CD4-positive, alpha-beta T cell (primary cell): ENCODE measurements around the gene TLCD5. TPM values are rescaled to one million over a fixed set of nuclear protein-coding genes. Genes with fewer than 3 reads are reported as not detected.

Source experiments
- ATAC-seq: fragments of 200-7000 bp; cut with Tn5 transposase; one replicate; pipeline ENCODE4 v1.10.0; 2022; ENCODE audit warnings: mild to moderate bottlenecking; ENCODE audit not compliant: poor library complexity
- CTCF ChIA-PET: fragments of 350-600 bp; sonication (Branson Sonifier 250); formaldehyde crosslinking; loops from one replicate; lab custom pipeline; 2021; ENCODE audit warnings: antibody characterized with exemption, inconsistent platforms; lab: Charles Lee
- POLR2A ChIA-PET: fragments of 350-600 bp; sonication (Branson Sonifier 250); formaldehyde crosslinking; loops from one replicate; lab custom pipeline; 2021; ENCODE audit warnings: antibody characterized with exemption, inconsistent platforms; lab: Charles Lee
- DNase-seq, 14 experiments: peaks; one replicate each; pipeline ENCODE4 v3.0.0-alpha.2; 2013 to 2020; ENCODE audit warnings: mixed read lengths in 2 of 14
- H3K27ac ChIP-seq, 2 donors: one replicate each; pipeline versions ENCODE4 v1.5.1 to v1.7.0; 2013; ENCODE audit warnings: low read length in 2 of 2, low read depth in 1 of 2, mild to moderate bottlenecking in 1 of 2
- H3K27me3 ChIP-seq, 2 experiments: 1 replicate in 1 of 2; 2 replicates in 1 of 2; pipeline versions ENCODE4 v1.6.1 to v1.7.0; 2013; ENCODE audit warnings: low read length in 2 of 2, control low read depth in 1 of 2, mild to moderate bottlenecking in 1 of 2, moderate library complexity in 1 of 2; ENCODE audit not compliant: insufficient read depth in 2 of 2, control insufficient read depth in 1 of 2
- H3K36me3 ChIP-seq: one replicate; pipeline ENCODE4 v1.6.1; 2013; ENCODE audit warnings: low read length, control low read depth; ENCODE audit not compliant: insufficient read depth
- H3K4me1 ChIP-seq: one replicate; pipeline ENCODE4 v1.6.1; 2013; ENCODE audit warnings: low read length, control low read depth; ENCODE audit not compliant: insufficient read depth
- H3K4me3 ChIP-seq: one replicate; pipeline ENCODE4 v1.5.1; 2013; ENCODE audit warnings: mild to moderate bottlenecking, low read length, moderate library complexity
- H3K9me3 ChIP-seq, 2 experiments: 1 replicate in 1 of 2; 2 replicates in 1 of 2; pipeline versions ENCODE4 v1.6.1 to v1.7.0; 2013; ENCODE audit warnings: low read length in 2 of 2, mild to moderate bottlenecking in 2 of 2, control low read depth in 1 of 2, moderate library complexity in 1 of 2; ENCODE audit not compliant: control insufficient read depth in 1 of 2, insufficient read depth in 1 of 2
- H3K27ac Mint-ChIP-seq: one replicate; pipeline ENCODE4 v1.8.0; 2020; ENCODE audit warnings: mixed read lengths
- H3K27me3 Mint-ChIP-seq: one replicate; pipeline ENCODE4 v1.8.0; 2021; ENCODE audit warnings: mixed read lengths
- H3K36me3 Mint-ChIP-seq: one replicate; pipeline ENCODE4 v1.8.0; 2021; ENCODE audit warnings: low read depth, mixed read lengths
- H3K4me1 Mint-ChIP-seq: one replicate; pipeline ENCODE4 v1.8.0; 2021; ENCODE audit warnings: low read depth, mixed read lengths
- H3K4me3 Mint-ChIP-seq: one replicate; pipeline ENCODE4 v1.8.0; 2020; ENCODE audit warnings: mild to moderate bottlenecking, mixed read lengths
- H3K9me3 Mint-ChIP-seq: one replicate; pipeline ENCODE4 v1.8.0; 2020; ENCODE audit warnings: mixed read lengths
- intact Hi-C, 2 experiments: fragments of 100-400 bp; cut with DNase I in 1 of 2; cut with micrococcal nuclease in 1 of 2; formaldehyde crosslinking; loops; one replicate each; pipeline versions ENCODE4 v1.15.1 to v1.9.0; 2023 to 2025; cut with DNase I, micrococcal nuclease
- total RNA-seq, 174 experiments: library from RNA in 2 of 174; stranded (reverse) in 2 of 174; gene quantifications; one replicate each; pipeline ENCODE4 v1.2.3 and lab custom pipeline; 2021 to 2026
- TF ChIP-seq, protein P1 (sequence below): fragments of 200-600 bp; IDR thresholded peaks from one replicate; pipeline ENCODE4 v1.8.0; 2022; ENCODE audit warnings: antibody characterized with exemption, mild to moderate bottlenecking

TLCD5 gene
- total RNA-seq, 2 experiments from 2014 or later = not detected

DNA sequence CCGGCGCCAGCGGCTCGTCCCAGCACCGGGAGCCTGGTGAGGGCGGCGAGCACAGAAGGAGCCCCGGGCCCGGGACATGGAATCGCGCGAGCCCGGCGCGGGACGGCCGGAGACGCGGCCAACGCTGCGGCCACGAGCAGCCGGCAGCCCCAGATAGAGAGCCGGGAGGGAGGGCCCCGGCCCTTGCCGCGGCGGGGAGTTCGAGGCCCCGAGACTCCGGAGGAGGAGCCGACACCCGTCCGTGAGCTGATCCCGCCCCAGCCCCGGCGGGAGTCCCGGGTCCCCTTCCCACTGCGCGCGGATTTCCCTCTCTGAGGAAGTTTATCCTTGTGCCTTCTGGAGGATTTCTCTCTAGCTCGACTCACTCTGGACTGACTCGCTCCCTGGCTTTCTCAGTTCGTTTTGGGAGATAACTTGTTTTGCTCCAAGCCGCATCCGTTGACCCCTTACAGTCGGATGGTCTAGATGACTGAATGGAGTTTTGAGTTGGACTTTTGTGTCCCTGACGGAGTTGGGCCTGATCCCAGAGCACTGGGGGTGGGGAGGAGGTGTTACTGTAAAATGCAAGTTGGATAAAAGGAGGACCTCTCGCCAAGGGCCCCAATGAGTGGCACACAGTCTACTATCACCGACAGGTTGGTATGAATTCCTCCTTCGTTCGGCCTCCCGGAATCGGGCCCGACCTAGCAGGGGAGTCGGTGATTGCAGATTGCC, 11.7 kb downstream of the TLCD5 start:
- ChIA-PET CTCF (no interaction called here), POLR2A (interaction anchor here (1.3 kb wide), 1 partner anchor 348 kb away, joined by 3 read pairs; no protein-coding TSS in a partner anchor)
- intact Hi-C loops = loop anchor here in 1 of 2 experiments (10.0 kb wide), 1 partner anchor 478 kb away; no protein-coding TSS in a partner anchor
- Histone ChIP-seq H3K4me1 (peaks cover 26% of the 10 kb centered on the region), H3K27me3 (peaks cover 26 to 53% of the 10 kb centered on the region in 2 experiments), H3K36me3 (no peaks in the 10 kb centered on the region), H3K27ac (no peak overlapping the region), H3K4me3 (peak overlapping the region; percentile 77), H3K9me3 (peaks cover 0 to 4% of the 10 kb centered on the region in 2 experiments)
- Mint-ChIP-seq H3K9me3 (no peaks in the 10 kb centered on the region), H3K4me3 (peak overlapping the region; percentile 89), H3K27ac (no peak overlapping the region), H3K4me1 (peaks cover 30% of the 10 kb centered on the region), H3K27me3 (peaks cover 68% of the 10 kb centered on the region), H3K36me3 (no peaks in the 10 kb centered on the region)
- peak; percentile 19 for ATAC-seq
- TF ChIP-seq, protein P1, sequence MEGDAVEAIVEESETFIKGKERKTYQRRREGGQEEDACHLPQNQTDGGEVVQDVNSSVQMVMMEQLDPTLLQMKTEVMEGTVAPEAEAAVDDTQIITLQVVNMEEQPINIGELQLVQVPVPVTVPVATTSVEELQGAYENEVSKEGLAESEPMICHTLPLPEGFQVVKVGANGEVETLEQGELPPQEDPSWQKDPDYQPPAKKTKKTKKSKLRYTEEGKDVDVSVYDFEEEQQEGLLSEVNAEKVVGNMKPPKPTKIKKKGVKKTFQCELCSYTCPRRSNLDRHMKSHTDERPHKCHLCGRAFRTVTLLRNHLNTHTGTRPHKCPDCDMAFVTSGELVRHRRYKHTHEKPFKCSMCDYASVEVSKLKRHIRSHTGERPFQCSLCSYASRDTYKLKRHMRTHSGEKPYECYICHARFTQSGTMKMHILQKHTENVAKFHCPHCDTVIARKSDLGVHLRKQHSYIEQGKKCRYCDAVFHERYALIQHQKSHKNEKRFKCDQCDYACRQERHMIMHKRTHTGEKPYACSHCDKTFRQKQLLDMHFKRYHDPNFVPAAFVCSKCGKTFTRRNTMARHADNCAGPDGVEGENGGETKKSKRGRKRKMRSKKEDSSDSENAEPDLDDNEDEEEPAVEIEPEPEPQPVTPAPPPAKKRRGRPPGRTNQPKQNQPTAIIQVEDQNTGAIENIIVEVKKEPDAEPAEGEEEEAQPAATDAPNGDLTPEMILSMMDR = no peak
- peak in 8 of 14 experiments; percentile 6 to 46 (median 30) for DNase-seq

DNA sequence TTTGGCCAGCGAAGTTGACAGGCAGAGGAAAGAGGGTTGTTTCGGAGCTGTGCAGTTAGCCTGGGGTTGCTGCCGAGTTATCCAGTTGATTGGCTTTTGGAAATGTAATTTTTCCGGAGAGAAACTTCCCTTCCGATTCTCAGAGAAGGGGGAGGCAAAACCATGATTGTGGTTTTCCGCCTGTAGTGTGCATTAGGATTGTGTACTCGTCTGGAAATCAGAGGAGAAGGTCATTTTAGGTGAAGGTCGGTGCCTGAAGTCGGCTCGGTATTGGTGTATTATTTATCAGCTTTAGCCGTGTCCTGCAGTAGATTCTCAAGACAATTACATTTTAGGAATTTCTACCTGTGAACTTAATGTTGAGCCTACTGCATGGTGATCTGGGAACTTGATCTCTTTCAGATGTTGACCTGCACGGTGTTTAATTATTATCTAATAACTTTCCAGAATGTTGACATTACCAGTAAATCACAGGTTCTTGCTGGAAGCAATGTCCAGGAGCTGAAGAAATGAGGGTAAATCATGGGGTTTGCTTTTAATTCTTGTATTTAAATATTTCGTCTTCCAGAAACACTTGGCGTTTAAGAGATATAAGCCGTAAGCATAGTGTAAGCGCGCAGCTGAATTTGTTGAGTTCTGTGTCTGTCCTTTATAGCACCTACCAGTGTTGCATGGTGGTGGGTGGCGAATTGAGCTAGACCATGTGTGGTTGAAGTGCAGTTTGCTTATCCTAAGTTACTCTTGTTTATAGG, 12.4 kb downstream of the TLCD5 start:
- H3K27me3 ChIP-seq = peaks cover 31 to 58% of the 10 kb centered on the region in 2 experiments
- H3K9me3 Mint-ChIP-seq = no peaks in the 10 kb centered on the region
- no peak for DNase-seq
- peaks cover under 1 to 4% of the 10 kb centered on the region in 2 experiments for H3K9me3 ChIP-seq
- peaks cover 73% of the 10 kb centered on the region for H3K27me3 Mint-ChIP-seq
- ChIA-PET POLR2A (no interaction called here), CTCF (interaction anchor here (1.0 kb wide), 1 partner anchor 34 kb away, joined by 3 read pairs; no protein-coding TSS in a partner anchor)
- no peaks in the 10 kb centered on the region for H3K36me3 Mint-ChIP-seq
- peaks cover 26% of the 10 kb centered on the region for H3K4me1 ChIP-seq
- H3K4me1 Mint-ChIP-seq = peaks cover 30% of the 10 kb centered on the region
- no peak overlapping the region for H3K27ac Mint-ChIP-seq
- ATAC-seq = no peak
- peak overlapping the region; percentile 89 for H3K4me3 Mint-ChIP-seq
- TF ChIP-seq, protein P1 = no peak
- no peak overlapping the region for H3K27ac ChIP-seq
- peak overlapping the region; percentile 77 for H3K4me3 ChIP-seq
- intact Hi-C loops = loop anchor here in 1 of 2 experiments (10.0 kb wide), 1 partner anchor 477 kb away; no protein-coding TSS in a partner anchor
- H3K36me3 ChIP-seq = no peaks in the 10 kb centered on the region

- ATAC-seq (no peak), DNase-seq (no peak)
- H3K4me1 Mint-ChIP-seq = peaks cover 30% of the 10 kb centered on the region
- peaks cover 28% of the 10 kb centered on the region for H3K4me1 ChIP-seq
- no peaks in the 10 kb centered on the region for H3K9me3 Mint-ChIP-seq
- H3K27ac ChIP-seq = no peak overlapping the region
- H3K36me3 Mint-ChIP-seq = no peaks in the 10 kb centered on the region
- ChIA-PET POLR2A (no interaction called here), CTCF (interaction anchor here (1.0 kb wide), 1 partner anchor 35 kb away, joined by 3 read pairs; no protein-coding TSS in a partner anchor)
- TF ChIP-seq, protein P1 = no peak
- H3K27me3 Mint-ChIP-seq = peaks cover 67% of the 10 kb centered on the region
- peak overlapping the region; percentile 89 for H3K4me3 Mint-ChIP-seq
- no peaks in the 10 kb centered on the region for H3K36me3 ChIP-seq
- no peak overlapping the region for H3K4me3 ChIP-seq
- intact Hi-C loops = loop anchor here in 1 of 2 experiments (10.0 kb wide), 1 partner anchor 476 kb away; no protein-coding TSS in a partner anchor
- H3K27me3 ChIP-seq = peaks cover 32 to 66% of the 10 kb centered on the region in 2 experiments
- H3K9me3 ChIP-seq = peaks cover 4 to 9% of the 10 kb centered on the region in 2 experiments
- no peak overlapping the region for H3K27ac Mint-ChIP-seq
These were observed 13.2 kb downstream of the TLCD5 start for GRCh38 chr11:120338107-120338933.
